Kasumi-1 (cell line): ENCODE measurements around the gene RNF31.

Experiments used
- DNase-seq, 2 experiments: peaks; one replicate each; lab custom pipeline; 2025; lab: John Stamatoyannopoulos, UW

The RNF31 gene

GRCh38 chr14:24182110-24182882 is 35.0 kb downstream of the RNF31 start:
- DNase-seq: no peak

GRCh38 chr14:24183014-24183481 is 35.8 kb downstream of the RNF31 start:
- DNase-seq: no peak

- DNase-seq: no peak
Observed at GRCh38 chr14:24184104-24184970, 37.0 kb downstream of the RNF31 start.

- no peak for DNase-seq
Observed at GRCh38 chr14:24185026-24185425, 37.7 kb downstream of the RNF31 start.

GRCh38 chr14:24185741-24186140 is 38.4 kb downstream of the RNF31 start:
- no peak for DNase-seq

GRCh38 chr14:24186831-24187538 is 39.7 kb downstream of the RNF31 start:
- DNase-seq: no peak

- no peak for DNase-seq
Observed at GRCh38 chr14:24187539-24187915, 40.2 kb downstream of the RNF31 start.

GRCh38 chr14:24188251-24189058 is 41.2 kb downstream of the RNF31 start, which contains the start of gene IPO4:
Gene IPO4 (minus strand): TSS chr14:24188816. CDS start chr14:24188787, 29 bp downstream.
- DNase-seq: peak; percentile 97

- DNase-seq: no peak
Observed at GRCh38 chr14:24189059-24189375, 41.7 kb downstream of the RNF31 start.

- DNase-seq: no peak
Observed at GRCh38 chr14:24189460-24189859, 42.2 kb downstream of the RNF31 start.

- no peak for DNase-seq
Observed at GRCh38 chr14:24190416-24190815, 43.1 kb downstream of the RNF31 start.

GRCh38 chr14:24192933-24193332 is 45.6 kb downstream of the RNF31 start:
- no peak for DNase-seq

- DNase-seq: no peak
Observed at GRCh38 chr14:24194186-24194872, 47.0 kb downstream of the RNF31 start.

GRCh38 chr14:24194873-24195185 is 47.5 kb downstream of the RNF31 start:
- no peak for DNase-seq

- DNase-seq: peak; percentile 68 to 83
Observed at GRCh38 chr14:24195186-24196070, 48.1 kb downstream of the RNF31 start, which contains the start of gene TM9SF1. Gene TM9SF1 (minus strand): TSS chr14:24195441. CDS start chr14:24195019, 422 bp downstream.

GRCh38 chr14:24196071-24197055 is 49.1 kb downstream of the RNF31 start:
- peak; percentile 13 to 57 for DNase-seq

GRCh38 chr14:24197056-24197450 is 49.8 kb downstream of the RNF31 start:
- DNase-seq: no peak

GRCh38 chr14:24198814-24199524 is 51.7 kb downstream of the RNF31 start:
- peak; percentile 3 to 21 for DNase-seq
